ENCODE measurements around the gene ZCCHC4. TPM values are rescaled to one million over a fixed set of nuclear protein-coding genes. Genes with fewer than 3 reads are reported as not detected.

ZCCHC4 gene
- total and polyA plus RNA-seq, 2 of the 4 experiments (the other 2 are of a cell fraction) = 7.9 to 8.1 TPM

DNA sequence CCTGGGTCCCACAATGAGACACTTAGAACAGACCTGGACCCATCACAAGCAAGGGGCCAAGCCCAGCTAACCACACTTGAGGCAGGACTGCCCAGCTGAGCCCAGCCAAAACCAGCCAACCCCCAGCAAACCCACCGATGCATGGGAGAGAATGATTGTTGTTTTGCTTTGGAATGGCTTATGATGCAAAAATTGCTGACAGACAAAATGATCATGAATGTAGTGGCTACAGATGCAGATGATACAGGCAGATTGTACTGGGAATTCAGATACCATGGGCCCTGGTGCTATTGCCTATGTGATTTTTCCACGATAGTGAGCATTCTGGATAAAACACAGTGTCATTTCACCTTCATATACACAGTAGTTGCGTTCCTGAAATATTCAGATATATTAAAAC is 9.0 kb upstream of the ZCCHC4 start:
- Histone ChIP-seq H2BK20ac (ENCODE audit: low read depth, low read length) (no peak overlapping the region), H2AFZ (replicated peaks; ENCODE audit: low read length, poor library complexity) (no peak overlapping the region), H4K5ac (ENCODE audit: low read depth, low read length) (no peak overlapping the region), H3K4ac (ENCODE audit: low read depth, low read length) (no peak overlapping the region), H3K9me3 (ENCODE audit: control insufficient read depth, insufficient read depth, low read length) (no peaks in the 10 kb centered on the region), H3K14ac (replicated peaks; ENCODE audit: low read depth, low read length) (no peak overlapping the region), H3K36me3 (ENCODE audit: control insufficient read depth, insufficient read depth, low read length) (no peaks in the 10 kb centered on the region), H4K91ac (ENCODE audit: insufficient read depth, low read depth, low read length) (no peak overlapping the region), H3K9ac (ENCODE audit: low read depth, low read length) (no peak overlapping the region), H3K4me2 (ENCODE audit: low read depth, low read length) (no peak overlapping the region), H3K79me1 (ENCODE audit: low read depth in 1 of 2, low read length in 2 of 2) (no peaks in the 10 kb centered on the region), H3K23ac (ENCODE audit: low read depth, low read length) (no peak overlapping the region), H2AK9ac (replicated peaks; ENCODE audit: low read depth, low read length, poor library complexity) (no peak overlapping the region), H4K8ac (ENCODE audit: low read depth in 2 of 2, low read length in 2 of 2) (no peak overlapping the region), H2BK15ac (ENCODE audit: low read depth, low read length) (no peak overlapping the region), H3K4me3 (ENCODE audit: insufficient read depth, low read depth, low read length) (no peak overlapping the region), H2AK5ac (ENCODE audit: low read depth, low read length) (no peak overlapping the region), H2BK5ac (ENCODE audit: low read depth, low read length, poor library complexity, severe bottlenecking) (no peak overlapping the region), H3K27me3 (ENCODE audit: control insufficient read depth, insufficient read depth, low read length) (peaks cover 12% of the 10 kb centered on the region), H2BK120ac (ENCODE audit: low read depth, low read length) (no peak overlapping the region), H4K20me1 (ENCODE audit: insufficient read depth, low read length) (no peaks in the 10 kb centered on the region), H3K27ac (ENCODE audit: insufficient read depth, low read length) (no peak overlapping the region), H3K9me1 (ENCODE audit: insufficient read depth, low read length) (no peaks in the 10 kb centered on the region), H3K18ac (ENCODE audit: low read depth, low read length) (no peak overlapping the region), H3K4me1 (ENCODE audit: control insufficient read depth, insufficient read depth, low read length) (peaks cover 3% of the 10 kb centered on the region; the same call in 1 of the 2 replicates), H3K56ac (ENCODE audit: extremely low read depth, insufficient read depth, low read length) (no peak overlapping the region)
- DNase-seq = no peak
- POLR2A ChIA-PET (ENCODE audit: unreplicated experiment) = no interaction called here
- no peak for ATAC-seq (ENCODE audit: low read depth)
- in situ Hi-C loops (cut with MboI; ENCODE audit: low sequenced_read_pairs) (no loop called here), dilution Hi-C loops (cut with HindIII; ENCODE audit: low sequenced_read_pairs, unreplicated experiment) (no loop called here), intact Hi-C loops (cut with micrococcal nuclease) (no loop called here)
- CTCF ChIA-PET = interaction anchor here (1.9 kb wide), 1 partner anchor 9 kb away, joined by 10 read pairs; the partner anchor contains the start of gene ZCCHC4
- no CpG with 5 or more reads among the region's 3 CpGs for WGBS, 2 experiments (ENCODE audit: extremely low coverage in 2 of 2, insufficient read length in 1 of 2)
- TF ChIP-seq, protein P1, sequence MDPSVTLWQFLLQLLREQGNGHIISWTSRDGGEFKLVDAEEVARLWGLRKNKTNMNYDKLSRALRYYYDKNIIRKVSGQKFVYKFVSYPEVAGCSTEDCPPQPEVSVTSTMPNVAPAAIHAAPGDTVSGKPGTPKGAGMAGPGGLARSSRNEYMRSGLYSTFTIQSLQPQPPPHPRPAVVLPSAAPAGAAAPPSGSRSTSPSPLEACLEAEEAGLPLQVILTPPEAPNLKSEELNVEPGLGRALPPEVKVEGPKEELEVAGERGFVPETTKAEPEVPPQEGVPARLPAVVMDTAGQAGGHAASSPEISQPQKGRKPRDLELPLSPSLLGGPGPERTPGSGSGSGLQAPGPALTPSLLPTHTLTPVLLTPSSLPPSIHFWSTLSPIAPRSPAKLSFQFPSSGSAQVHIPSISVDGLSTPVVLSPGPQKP (IDR thresholded peaks at IDR 0.05; ENCODE audit: borderline replicate concordance, low read depth, low read length) = no peak
- TF ChIP-seq CEBPB (IDR thresholded peaks at IDR 0.05; ENCODE audit: low read depth, low read length) = no peak
- BruUV-seq (replicated peaks) = no TSS peak

Measured in IMR-90 (cell line).